Endometrium (tissue), 2 donors: ENCODE measurements around the gene ADK.
"Not testable (repeated sequence)": the region's sequence is repeated elsewhere in the genome, so short reads cannot be mapped to it uniquely, and the experiment has no call there.

Experiments used
- FAIRE-seq: peaks from 2 replicates; lab custom pipeline; 2012; peaks lifted over from hg19 to GRCh38; lab: Jason Lieb, UNC
- donor health status: control.
- donor health status: control.

Gene ADK

GRCh38 chr10:74432841-74433594 lies 282.0 kb downstream of the ADK start:
- no peak for FAIRE-seq

GRCh38 chr10:74433595-74433956 lies 282.6 kb downstream of the ADK start:
- FAIRE-seq, result no peak

- no peak for FAIRE-seq
These were observed 283.0 kb downstream of the ADK start for GRCh38 chr10:74433993-74434392.

GRCh38 chr10:74434547-74434946 lies 283.5 kb downstream of the ADK start:
- FAIRE-seq, result no peak

GRCh38 chr10:74436523-74437170 lies 285.6 kb downstream of the ADK start:
- FAIRE-seq, result no peak

GRCh38 chr10:74437822-74438221 lies 286.8 kb downstream of the ADK start:
- FAIRE-seq, result no peak

GRCh38 chr10:74439213-74439612 lies 288.2 kb downstream of the ADK start:
- no peak for FAIRE-seq

- no peak for FAIRE-seq
These were observed 294.5 kb downstream of the ADK start for GRCh38 chr10:74445493-74445892.

GRCh38 chr10:74450602-74451001 lies 299.6 kb downstream of the ADK start:
- FAIRE-seq, result peak; percentile 100

- FAIRE-seq, result no peak
These were observed 300.3 kb downstream of the ADK start for GRCh38 chr10:74451127-74451829.

- no peak for FAIRE-seq
These were observed 302.1 kb downstream of the ADK start for GRCh38 chr10:74453169-74453568.

- FAIRE-seq, result not testable (repeated sequence)
These were observed 306.5 kb downstream of the ADK start for GRCh38 chr10:74457478-74457877.

GRCh38 chr10:74460812-74461211 lies 309.8 kb downstream of the ADK start:
- FAIRE-seq, result peak; percentile 65

GRCh38 chr10:74474022-74474713 lies 323.1 kb downstream of the ADK start:
- no peak for FAIRE-seq

GRCh38 chr10:74476162-74476706 lies 325.2 kb downstream of the ADK start:
- not testable (repeated sequence) for FAIRE-seq

GRCh38 chr10:74480778-74481177 lies 329.8 kb downstream of the ADK start:
- FAIRE-seq, result no peak

GRCh38 chr10:74483356-74483755 lies 332.3 kb downstream of the ADK start:
- FAIRE-seq, result no peak

GRCh38 chr10:74485283-74485682 lies 334.3 kb downstream of the ADK start:
- no peak for FAIRE-seq

GRCh38 chr10:74486659-74487058 lies 335.6 kb downstream of the ADK start:
- FAIRE-seq, result no peak

GRCh38 chr10:74488907-74489306 lies 337.9 kb downstream of the ADK start:
- no peak for FAIRE-seq

- FAIRE-seq, result no peak
These were observed 339.5 kb downstream of the ADK start for GRCh38 chr10:74490551-74490950.

- no peak for FAIRE-seq
These were observed 340.0 kb downstream of the ADK start for GRCh38 chr10:74491014-74491413.
